ENCODE data around the gene IL4R. TPM values are rescaled to one million over a fixed set of nuclear protein-coding genes. Genes with fewer than 3 reads are reported as not detected.

Gene IL4R
- total and polyA plus RNA-seq, 7 donors: 16.9 to 177 (median 55.3) TPM

DNA sequence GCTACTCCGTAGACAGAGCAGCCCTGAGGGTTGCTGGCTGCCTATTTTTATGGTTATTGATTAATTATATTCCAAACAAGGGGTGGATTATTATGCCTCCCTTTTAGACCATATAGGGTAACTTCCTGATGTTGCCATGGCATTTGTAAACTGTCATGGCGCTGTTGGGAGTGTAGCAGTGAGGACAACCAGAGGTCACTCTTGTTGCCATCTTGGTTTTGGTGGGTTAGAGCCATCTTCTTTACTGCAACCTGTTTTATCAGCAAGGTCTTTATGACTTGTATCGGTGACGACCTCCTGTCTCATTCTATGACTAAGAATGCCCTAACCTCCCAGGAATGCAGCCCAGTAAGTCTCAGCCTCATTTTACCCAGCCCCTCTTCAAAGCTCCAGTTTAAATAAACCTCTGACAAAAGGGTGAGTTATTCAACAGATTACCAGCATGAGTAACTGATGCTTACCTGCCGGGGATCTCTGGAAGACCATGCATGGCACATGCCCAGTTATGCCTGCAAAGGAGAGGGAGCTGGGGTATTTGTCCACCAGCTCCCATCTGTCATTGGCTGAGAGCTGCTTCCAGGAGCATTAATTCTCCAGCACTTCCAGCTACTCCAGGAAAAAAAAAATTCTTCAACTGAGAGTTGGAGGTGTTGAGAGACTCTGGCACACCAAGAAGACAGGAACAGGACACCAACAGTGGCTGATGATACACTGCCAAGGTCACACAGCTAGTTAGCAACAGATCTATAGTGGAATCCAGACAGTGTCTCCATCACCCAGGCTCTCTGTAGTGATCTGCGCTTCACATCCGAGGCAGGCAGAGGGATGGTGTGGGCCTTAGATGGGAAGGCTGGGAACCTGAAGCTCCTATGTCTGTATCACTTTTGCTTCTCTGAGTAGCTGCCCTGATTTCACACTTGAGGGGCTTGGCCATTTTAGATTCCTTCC lies 51.6 kb downstream of the IL4R start:
- no peak for TF ChIP-seq POLR2A (IDR thresholded peaks at IDR 0.05)
- TF ChIP-seq, protein P1, sequence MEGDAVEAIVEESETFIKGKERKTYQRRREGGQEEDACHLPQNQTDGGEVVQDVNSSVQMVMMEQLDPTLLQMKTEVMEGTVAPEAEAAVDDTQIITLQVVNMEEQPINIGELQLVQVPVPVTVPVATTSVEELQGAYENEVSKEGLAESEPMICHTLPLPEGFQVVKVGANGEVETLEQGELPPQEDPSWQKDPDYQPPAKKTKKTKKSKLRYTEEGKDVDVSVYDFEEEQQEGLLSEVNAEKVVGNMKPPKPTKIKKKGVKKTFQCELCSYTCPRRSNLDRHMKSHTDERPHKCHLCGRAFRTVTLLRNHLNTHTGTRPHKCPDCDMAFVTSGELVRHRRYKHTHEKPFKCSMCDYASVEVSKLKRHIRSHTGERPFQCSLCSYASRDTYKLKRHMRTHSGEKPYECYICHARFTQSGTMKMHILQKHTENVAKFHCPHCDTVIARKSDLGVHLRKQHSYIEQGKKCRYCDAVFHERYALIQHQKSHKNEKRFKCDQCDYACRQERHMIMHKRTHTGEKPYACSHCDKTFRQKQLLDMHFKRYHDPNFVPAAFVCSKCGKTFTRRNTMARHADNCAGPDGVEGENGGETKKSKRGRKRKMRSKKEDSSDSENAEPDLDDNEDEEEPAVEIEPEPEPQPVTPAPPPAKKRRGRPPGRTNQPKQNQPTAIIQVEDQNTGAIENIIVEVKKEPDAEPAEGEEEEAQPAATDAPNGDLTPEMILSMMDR (IDR thresholded peaks at IDR 0.05): no peak
- TF ChIP-seq POLR2AphosphoS5 (IDR thresholded peaks at IDR 0.05): peak in 3 of 4 donors; percentile 13 to 23 (median 17)
- Histone ChIP-seq H3K27me3 (no peaks in the 10 kb centered on the region), H3K4me1 (peaks cover 0 to 27% (median 19%) of the 10 kb centered on the region in 4 donors), H3K9me3 (no peaks in the 10 kb centered on the region), H3K27ac (peak overlapping the region; percentile 20 to 68 (median 56)), H3K4me3 (no peak overlapping the region), H3K36me3 (peaks cover 18 to 40% (median 28%) of the 10 kb centered on the region in 4 donors)
- WGBS, 2 donors: 64 to 82% methylated on average over 7 of the region's 7 CpGs
- intact Hi-C loops (cut with DNase I): loop anchor here (2.0 to 5.0 kb wide), 2 partner anchors 51 to 92 kb away; no protein-coding TSS in a partner anchor
- no peak for DNase-seq

DNA sequence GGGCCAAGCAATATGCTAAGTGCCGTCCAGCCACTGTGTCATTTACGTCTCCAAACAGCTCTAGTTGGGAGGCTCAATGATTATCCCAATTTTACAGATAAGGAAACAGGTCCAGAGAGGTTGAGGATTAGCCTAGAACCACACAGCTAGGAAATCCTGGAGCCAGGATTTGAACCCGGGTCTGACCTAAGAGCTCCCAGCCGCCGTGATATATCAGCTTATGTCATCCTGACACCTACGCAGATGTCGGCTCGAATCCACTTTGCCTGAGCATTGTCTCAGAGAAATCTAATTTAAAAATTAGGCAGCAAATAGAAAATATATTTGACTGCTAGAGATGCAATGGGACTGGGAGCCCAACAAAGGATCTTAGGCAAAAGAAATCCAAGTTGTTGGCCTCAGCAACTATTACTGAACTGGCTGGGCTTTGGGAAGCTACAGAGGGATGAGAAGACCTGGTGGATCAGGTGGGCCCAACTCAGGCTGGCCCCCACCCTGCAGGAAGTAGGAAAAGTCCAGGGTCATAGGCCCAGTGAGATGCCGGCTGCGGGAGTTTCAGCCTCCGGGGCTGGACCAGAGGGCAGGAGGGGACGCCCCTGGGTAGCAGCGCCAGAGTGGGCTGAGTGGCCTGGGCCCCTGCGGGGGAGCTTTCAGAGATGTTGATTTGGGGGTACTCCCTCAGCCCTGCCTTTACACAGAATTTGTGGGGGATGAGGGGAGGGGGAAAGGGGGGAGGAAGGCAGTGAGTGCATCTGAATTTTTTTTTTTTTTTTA lies 53.1 kb downstream of the IL4R start:
- no peaks in the 10 kb centered on the region for H3K27me3 ChIP-seq
- H3K27ac ChIP-seq: peak overlapping the region in 3 of 4 donors; percentile 20 to 68 (median 51)
- no peaks in the 10 kb centered on the region for H3K9me3 ChIP-seq
- intact Hi-C loops (cut with DNase I): loop anchor here (2.0 to 5.0 kb wide), 2 partner anchors 52 to 90 kb away; no protein-coding TSS in a partner anchor
- 59 to 74% methylated on average over 14 of the region's 14 CpGs for WGBS, 2 donors
- DNase-seq: peak; percentile 72
- H3K4me3 ChIP-seq: peak overlapping the region in 1 of 4 donors; percentile 33
- H3K4me1 ChIP-seq: peaks cover 0 to 27% (median 19%) of the 10 kb centered on the region in 4 donors
- H3K36me3 ChIP-seq: peaks cover 13 to 25% (median 19%) of the 10 kb centered on the region in 4 donors
- TF ChIP-seq, protein P1 (IDR thresholded peaks at IDR 0.05): no peak
- peak in 2 of 4 donors; percentile 22 to 29 for TF ChIP-seq POLR2AphosphoS5 (IDR thresholded peaks at IDR 0.05)
- TF ChIP-seq EP300 (IDR thresholded peaks at IDR 0.05): no peak
- TF ChIP-seq POLR2A (IDR thresholded peaks at IDR 0.05): no peak

DNA sequence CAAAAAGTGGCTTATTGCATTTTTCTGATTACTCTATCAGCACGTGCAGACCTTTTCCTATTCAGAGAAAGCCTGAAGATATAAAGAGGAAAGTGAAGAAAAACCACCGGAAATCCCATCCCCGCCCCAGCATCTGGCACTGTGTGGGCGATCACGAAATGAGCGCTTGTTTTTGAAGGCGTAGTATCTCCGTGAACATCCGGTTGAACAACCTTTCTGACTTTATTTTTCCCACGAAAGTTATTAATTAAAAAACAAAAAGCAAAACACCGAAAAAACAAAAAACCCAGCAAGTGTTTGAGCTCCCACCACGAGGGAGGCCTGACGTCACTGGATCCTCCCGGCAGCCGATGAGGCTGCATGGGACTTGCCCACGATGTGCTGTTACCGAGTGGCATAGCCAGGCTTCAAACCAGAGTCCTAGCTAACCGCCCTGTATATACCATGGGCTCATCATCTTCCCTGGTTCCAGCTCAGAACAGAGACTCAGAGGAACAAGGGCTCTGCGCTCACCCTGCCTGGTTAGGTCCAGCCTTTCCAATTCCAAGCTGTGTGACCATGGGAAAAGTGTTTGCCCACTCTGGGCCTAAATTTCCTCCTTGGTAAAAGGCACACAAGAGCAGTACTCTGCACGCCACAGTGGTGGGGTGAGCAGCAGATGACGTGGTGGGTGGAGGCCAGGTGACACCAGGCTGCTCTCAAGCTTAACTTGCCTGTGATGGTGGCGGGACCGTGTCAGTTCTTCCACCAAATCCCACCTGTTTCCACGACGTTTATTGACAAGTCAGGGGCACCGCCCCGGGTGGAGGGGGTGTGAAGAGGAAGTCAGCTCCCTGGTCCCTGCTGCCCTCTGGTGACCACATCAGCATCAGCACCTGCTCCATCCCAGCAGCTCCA lies 53.9 kb downstream of the IL4R start:
- TF ChIP-seq, protein P1 (IDR thresholded peaks at IDR 0.05): peak; percentile 47 to 87 (median 73)
- TF ChIP-seq POLR2A (IDR thresholded peaks at IDR 0.05): no peak
- TF ChIP-seq EP300 (IDR thresholded peaks at IDR 0.05): no peak
- peak in 3 of 4 donors; percentile 14 to 55 (median 22) for TF ChIP-seq POLR2AphosphoS5 (IDR thresholded peaks at IDR 0.05)
- H3K4me3 ChIP-seq: peak overlapping the region in 2 of 4 donors; percentile 18 to 33
- peaks cover 0 to 27% (median 19%) of the 10 kb centered on the region in 4 donors for H3K4me1 ChIP-seq
- 6 to 15% methylated on average over 27 of the region's 27 CpGs for WGBS, 2 donors
- H3K9me3 ChIP-seq: no peaks in the 10 kb centered on the region
- no peaks in the 10 kb centered on the region for H3K27me3 ChIP-seq
- H3K36me3 ChIP-seq: peaks cover 7 to 17% (median 12%) of the 10 kb centered on the region in 4 donors
- intact Hi-C loops (cut with DNase I): loop anchor here (1.0 to 5.0 kb wide), 4 partner anchors 53 to 188 kb away; no protein-coding TSS in a partner anchor
- H3K27ac ChIP-seq: peak overlapping the region; percentile 20 to 68 (median 38)
- peak; percentile 92 for DNase-seq

DNA sequence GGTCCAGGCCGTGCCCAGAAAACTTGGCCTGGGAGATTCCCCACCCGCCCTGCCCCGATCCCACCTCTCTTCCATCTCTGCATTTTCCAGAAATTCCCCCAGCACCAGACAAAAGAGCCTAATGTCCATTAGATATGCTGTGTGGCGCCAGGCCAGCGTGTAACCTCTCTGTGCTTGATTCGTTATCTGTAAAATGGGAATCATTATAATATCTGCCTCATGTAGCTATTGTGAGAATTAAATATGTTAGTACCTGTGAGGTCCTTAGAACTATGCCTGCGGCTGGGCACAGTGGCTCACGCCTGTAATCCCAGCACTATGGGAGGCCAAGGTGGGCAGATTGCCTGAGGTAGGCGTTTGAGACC lies 54.6 kb downstream of the IL4R start:
- DNase-seq: no peak
- peak overlapping the region in 1 of 4 donors; percentile 68 for H3K27ac ChIP-seq
- H3K9me3 ChIP-seq: no peaks in the 10 kb centered on the region
- WGBS, 2 donors: 56 to 61% methylated on average over 9 of the region's 9 CpGs
- peak overlapping the region in 2 of 4 donors; percentile 18 to 33 for H3K4me3 ChIP-seq
- H3K27me3 ChIP-seq: no peaks in the 10 kb centered on the region
- TF ChIP-seq POLR2AphosphoS5 (IDR thresholded peaks at IDR 0.05): no peak
- no peak for TF ChIP-seq POLR2A (IDR thresholded peaks at IDR 0.05)
- TF ChIP-seq EP300 (IDR thresholded peaks at IDR 0.05): no peak
- TF ChIP-seq, protein P1 (IDR thresholded peaks at IDR 0.05): no peak
- H3K36me3 ChIP-seq: peaks cover under 1 to 11% (median 6%) of the 10 kb centered on the region in 4 donors
- intact Hi-C loops (cut with DNase I): loop anchor here (1.0 to 5.0 kb wide), 3 partner anchors 89 to 189 kb away; no protein-coding TSS in a partner anchor
- peaks cover 0 to 22% (median 16%) of the 10 kb centered on the region in 4 donors for H3K4me1 ChIP-seq
